ENCODE results near the gene EVPL.

GRCh38 chr17:76054112-76054476, 27.0 kb upstream of the EVPL start:
- no peak for TF ChIP-seq CTCF (IDR thresholded peaks at IDR 0.05)
- TF ChIP-seq EZH2 (IDR thresholded peaks at IDR 0.05) = no peak
- no peak for TF ChIP-seq EZH2phosphoT487 (IDR thresholded peaks at IDR 0.05)

All from neural progenitor cell (in vitro differentiated cells).